HG02610 (cell line): ENCODE measurements around the gene TECPR2.
"Not testable (repeated sequence)": the region's sequence is repeated elsewhere in the genome, so short reads cannot be mapped to it uniquely, and the experiment has no call there.

Experiments
- ATAC-seq: cut with Tn5 transposase; IDR thresholded peaks from one replicate; pipeline ENCODE4 v1.9.1; 2021; ENCODE audit warnings: mild to moderate bottlenecking, moderate library complexity; ENCODE audit not compliant: unreplicated experiment

The TECPR2 gene

DNA sequence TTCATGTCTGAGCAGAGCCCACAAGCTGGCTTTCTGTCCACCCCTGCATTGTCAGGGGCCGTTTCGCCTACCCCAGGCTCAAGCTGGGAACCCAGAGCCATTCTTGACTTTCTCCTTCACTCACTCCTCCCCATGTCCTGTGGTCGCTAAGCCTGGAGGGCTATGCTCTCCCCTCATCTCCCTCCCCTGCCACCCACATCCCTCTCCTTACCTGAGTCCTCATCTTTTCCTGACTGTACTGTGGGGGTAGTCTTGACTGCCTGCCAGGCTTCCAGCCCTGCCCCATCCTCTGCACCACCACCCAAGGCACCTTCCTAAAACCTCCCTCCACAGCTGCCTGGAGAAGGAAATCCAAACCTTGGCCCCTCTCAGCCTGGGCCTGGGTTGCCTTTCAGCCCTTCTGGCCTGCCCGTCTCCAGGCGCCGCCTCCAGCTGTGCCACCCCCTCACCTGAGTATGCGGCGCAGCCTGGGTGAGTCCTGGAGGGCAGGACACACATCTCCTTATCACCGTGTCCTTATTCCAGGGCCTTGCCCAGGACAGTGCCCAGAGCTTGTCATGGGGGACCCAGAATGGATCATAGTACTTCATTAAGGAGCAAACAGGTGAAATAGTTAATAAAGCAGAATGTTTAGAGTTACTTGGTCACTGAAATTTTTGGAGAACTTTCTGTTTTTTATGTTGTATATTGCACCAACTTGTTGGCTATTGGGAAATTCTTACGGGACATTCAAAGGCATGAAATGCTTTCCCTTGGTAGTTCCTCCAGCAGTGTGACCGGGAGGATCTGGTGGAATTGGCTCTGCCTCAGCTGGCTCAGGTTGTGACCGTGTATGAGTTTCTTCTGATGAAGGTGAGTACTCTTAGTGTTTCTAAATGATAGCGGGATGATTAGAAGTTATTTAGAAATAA, 28.7 kb upstream of the TECPR2 start:
- ATAC-seq: no peak

DNA sequence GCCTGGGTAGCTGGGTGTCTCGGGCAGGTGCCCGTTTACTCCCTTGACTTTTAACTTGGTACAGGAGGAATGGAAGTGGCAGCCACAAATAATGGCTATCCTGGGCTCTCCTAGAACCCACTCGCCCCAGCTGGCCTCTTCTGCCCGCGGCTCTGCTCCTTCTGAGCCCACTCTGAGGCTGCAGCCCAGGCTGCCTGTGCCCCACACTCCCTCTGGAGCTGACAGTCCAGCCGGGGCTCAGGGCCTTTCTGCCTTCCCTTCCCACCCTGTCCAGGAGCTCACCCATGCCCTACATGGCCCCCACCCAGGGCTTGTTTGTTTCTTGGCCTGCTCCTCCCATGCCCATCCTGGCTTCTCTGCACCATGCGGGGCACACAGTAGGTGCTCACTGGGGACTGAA, 27.6 kb upstream of the TECPR2 start:
- ATAC-seq: no peak

DNA sequence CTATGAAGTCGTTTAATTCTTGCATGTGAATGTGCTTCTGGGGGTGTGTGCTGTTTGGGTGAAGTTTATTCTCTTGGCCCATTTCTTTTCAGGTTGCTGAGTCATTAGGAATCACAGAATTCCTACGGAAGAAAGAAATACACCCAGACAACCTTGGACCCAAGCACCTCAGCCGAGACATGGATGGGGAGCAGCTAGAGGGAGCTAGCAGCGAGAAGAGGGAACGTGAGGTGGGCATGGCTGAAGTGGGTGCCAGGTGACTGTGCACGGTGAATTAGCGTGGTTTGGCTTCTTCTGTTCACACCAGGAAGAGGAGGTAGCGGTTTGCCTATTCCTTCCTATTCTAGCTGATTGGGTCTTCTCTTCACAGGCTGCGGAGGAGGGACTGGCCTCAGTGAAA, 24.0 kb upstream of the TECPR2 start:
- ATAC-seq: no peak

DNA sequence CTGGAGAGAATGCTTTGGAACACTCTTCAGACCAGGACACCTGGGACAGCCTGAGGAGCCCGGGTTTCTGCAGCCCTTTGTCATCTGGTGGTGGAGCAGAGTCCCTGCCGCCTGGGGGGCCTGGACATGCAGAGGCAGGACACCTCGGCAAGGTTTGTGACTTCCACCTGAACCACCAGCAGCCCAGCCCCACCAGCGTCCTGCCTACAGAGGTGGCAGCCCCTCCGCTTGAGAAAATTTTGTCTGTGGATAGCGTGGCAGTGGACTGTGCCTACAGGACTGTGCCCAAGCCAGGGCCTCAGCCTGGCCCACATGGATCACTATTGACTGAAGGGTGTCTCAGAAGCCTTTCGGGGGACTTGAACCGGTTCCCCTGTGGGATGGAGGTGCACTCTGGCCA, 21.2 kb upstream of the TECPR2 start:
- no peak for ATAC-seq

DNA sequence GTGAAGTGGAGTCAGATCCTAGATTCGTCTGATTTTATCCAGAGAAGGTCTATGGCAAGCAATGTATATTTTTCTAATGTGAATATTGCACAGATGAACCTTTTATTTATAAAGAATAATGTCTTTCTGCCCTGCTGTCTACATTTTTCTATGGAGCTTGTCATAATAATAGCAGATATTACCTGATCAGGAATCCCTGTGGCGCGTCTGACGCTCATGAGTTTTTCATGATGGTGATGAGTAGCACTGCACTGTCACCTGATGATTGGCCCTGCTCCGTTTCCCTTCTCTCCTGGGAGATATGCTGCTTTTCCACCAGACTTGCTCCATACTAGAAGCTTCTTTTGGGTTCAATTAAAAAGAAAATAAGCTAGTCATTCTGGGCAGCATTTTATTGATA, 20.5 kb upstream of the TECPR2 start:
- ATAC-seq: no peak

DNA sequence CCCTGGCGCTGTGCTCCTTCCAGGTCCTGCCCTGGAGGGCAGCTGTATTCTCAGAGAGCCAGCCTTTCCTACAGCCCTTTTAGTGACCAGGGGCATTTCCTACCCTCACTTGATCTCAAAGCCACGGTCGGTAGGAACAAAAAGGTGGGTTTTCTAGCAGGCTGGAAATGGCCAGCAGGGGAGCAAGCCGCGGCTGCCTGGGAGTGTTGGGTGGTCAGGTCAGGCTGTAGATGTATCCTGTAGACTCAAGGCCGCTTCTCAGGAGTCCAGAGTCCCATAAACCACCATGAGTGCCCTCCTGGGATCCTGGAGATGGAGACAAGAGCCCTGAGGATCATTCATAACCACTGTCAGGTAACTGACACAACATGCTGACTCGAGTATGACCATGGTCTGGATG, 18.7 kb upstream of the TECPR2 start:
- ATAC-seq: no peak

DNA sequence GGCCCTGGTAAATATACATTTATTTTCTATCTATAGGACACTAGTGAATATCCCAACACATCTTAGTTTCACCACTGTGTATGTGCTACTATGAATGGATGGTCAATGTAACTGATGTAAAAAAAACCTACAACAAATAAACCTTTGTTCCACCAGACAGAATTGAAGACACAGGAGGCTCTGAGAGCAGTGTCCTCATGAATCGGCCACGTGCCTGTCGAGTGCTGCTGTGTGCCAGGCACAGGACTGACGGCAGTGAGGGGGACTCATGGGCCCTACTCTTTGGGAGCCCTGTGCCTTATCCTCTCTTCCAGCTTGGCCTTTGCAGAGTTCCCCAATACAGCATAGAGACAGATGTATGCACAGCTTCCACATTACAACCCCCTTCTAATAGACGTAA, 18.3 kb upstream of the TECPR2 start:
- no peak for ATAC-seq

DNA sequence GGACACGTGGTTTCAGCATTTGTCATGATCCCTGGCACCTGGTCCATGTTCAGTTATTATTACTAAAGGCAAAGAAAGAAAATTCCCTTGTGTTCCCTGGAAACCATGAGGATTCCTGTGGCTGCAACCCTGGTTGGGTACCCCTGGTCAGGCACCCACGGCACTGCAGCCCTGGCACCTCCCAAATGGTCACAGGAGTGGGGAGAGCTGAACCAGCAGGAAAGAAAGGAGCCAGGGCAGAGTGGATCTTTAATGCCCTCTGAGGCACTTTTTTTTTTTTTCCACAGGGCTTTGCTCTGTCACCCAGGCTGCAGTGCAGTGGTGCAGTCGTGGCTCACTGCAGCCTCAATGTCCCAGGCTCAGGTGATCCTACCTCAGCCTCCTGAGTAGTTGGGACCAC, 17.5 kb upstream of the TECPR2 start:
- ATAC-seq: no peak

DNA sequence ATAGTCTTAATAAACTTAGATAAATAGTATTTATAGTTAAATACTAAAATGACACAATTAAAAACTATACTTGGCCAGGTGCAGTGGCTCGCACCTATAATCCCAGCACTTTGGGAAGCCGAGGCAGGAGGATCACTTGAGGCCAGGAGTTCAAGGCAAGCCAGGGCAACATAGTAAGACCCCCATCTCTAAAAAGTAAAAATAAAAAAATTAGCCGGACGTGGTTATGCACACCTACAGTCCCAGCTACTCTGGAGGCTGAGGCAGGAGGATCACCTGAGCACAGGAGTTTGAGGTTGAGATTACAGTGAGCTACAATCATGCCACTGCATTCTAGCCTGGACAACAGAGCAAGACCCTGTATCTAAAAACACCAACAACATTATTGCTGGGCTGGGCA, 16.1 kb upstream of the TECPR2 start:
- no peak for ATAC-seq

DNA sequence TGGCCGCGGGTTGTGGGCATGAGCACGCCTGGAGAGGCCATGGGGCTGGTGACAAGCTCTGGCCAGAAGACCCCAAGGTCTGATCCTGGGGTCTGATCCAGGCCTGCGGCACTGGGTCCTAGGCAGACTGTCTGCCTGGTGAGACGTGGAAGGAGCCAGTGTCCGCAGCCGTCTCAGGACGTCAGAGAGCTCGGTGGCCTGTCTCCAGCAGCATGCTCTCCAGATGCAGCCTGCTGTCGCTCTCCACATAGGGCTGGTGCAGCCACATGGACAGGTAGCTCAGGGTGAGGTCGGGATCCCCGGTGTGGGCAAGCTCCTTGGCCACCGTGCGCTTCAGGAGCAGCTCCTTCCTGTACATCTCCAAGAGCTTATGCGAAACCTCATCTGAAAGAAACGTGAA, 14.4 kb upstream of the TECPR2 start:
- no peak for ATAC-seq

DNA sequence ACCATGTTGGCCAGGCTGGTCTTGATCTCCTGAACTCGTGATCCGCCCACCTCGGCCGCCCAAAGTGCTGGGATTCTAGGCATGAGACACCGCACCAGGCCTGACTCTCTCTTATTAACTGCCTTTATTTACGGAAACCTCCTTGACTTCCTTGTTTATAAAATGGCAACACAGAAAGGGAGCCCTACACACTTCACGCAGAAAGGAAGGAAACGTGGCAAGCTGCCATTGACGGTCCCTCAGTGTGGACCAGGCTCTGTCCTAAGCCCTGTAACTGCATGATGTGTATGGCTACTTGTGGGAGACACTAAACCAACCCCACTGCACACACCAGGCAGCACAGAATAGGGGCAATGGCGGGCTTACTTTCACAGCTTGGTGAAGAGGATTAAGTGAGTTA, 11.7 kb upstream of the TECPR2 start:
- ATAC-seq: no peak

DNA sequence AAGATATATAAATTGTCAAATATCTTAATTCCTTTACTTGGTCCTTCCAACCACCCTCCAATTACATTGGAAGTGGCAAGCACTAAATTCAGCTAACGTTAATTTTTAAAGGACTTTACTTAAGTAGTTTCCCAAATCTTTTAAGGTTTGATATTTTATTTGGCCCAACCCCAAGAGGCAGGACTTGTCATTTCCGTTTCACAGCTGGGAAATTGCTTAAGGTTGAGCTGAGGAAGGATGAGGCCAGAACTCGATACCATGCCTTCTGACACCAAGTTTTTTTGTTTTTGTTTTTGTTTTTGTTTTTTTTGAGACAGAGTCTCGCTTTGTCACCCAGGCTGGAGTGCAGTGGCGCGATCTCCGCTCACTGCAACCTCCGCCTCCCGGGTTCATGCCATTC, 11.1 kb upstream of the TECPR2 start:
- not testable (repeated sequence) for ATAC-seq

DNA sequence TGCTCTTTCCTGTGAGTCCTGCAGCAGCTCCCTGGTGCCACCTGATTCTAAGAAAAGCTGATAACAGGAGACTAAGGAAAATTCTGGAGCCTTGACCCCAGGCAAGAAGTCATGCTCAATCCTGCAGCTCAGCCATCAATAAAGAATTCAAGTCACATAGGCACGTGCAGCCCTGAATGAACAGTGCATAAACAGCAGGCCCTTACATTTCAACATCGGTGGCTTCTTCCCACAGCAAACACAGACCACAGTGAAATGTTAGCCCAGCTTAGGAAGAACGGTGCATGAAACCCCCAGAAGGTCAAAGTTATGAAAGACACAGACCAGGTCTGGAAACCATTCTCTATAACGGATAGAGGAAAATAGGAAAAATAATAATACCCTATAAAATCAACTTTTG, 10.5 kb upstream of the TECPR2 start:
- no peak for ATAC-seq

DNA sequence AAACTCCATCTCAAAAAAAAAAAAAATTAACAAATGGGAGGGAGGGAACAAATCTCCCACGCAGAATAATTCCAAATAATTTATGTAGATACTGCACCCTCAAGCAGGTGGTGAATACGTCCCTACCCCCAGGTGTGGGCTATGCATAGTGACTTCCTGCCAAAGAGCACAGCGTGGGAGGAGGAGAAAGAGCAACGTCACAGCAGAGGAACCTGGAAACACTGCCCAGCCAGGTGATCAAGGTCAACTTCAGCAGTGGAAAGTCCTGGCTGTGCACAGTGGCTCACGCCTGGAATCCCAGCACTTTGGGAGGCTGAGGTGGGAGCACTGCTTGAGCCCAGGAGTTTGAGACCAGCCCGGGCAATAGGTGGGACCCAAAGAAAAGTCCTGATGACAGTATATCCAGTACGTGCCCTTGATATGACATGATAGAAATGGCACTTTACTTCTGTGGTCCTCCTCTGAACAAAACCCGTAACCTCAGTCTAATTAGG, 9.6 kb upstream of the TECPR2 start:
- ATAC-seq: no peak

DNA sequence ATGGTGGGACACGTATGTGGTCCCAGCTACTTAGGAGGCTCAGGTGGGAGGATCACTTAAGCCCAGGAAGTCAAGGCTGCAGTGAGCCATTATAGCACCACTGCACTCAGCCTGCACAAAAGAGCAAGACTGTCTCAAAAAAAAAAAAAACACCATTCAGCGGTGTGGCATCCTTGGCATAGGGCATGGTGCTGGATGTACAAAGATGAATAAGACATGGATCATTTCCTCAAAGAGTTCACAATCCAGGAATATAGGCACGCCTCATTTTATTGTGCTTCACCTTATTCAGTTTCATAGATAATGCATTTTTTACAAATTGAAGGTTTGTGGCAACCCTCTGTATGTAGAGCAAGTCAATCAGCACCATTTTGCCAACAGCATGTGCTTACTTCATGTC, 6.5 kb upstream of the TECPR2 start:
- ATAC-seq: no peak

DNA sequence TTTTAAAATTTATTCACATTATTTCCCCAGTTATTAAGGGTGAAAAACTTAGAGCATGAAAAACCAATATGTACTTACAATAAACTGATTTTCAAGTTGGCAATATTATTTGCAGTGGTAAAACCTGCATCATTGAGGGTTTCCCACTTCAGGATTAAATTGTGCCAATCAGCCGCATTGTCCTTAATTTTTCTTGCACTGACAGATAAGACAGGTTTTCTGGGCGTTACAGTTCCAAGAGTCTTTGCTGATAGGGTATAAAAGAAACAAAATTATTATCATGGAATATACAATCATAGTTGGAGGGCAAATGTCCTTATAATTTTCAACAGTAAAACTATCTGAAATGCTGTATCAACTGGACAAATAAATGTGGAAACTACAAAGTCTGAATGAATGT, 3.4 kb upstream of the TECPR2 start:
- no peak for ATAC-seq

DNA sequence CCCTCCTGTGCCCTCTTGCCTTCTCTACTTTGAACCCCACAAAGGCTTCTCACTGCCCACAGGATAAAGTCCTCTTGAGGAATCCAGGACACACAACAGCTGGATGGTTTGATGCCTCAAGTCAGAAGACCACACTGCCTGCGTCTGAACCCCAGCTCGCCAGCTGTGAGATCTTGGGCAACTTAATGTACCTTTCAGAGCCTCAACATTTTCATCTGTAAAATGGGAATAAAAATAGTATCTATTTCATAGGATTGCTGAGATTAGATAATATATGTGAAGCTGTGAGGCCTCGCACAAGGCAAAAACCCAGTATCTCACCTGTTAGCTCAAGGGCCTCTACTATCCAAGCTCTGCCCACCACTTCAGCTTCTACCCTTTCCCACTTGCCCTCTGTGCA, 2.4 kb upstream of the TECPR2 start:
- no peak for ATAC-seq

DNA sequence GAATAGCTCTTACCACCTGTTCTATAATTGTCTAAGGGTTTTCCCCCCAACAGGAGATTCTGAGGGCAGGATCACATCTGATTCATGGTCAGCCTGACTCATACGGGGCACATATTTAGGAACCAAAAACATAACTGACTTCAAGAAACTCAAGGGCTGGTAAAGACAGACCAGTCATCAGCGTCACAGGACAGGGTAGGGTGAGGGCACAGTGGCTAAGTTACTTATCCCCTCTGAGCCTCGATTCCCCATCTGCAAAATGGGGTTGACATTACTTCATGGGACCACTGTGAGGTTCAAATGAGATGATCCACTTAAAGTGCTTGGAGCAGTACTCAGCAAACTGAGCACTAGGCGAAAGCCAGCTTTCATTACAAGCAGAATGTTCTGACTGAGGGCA, 657 bp upstream of the TECPR2 start:
- peak; percentile 72 for ATAC-seq

DNA sequence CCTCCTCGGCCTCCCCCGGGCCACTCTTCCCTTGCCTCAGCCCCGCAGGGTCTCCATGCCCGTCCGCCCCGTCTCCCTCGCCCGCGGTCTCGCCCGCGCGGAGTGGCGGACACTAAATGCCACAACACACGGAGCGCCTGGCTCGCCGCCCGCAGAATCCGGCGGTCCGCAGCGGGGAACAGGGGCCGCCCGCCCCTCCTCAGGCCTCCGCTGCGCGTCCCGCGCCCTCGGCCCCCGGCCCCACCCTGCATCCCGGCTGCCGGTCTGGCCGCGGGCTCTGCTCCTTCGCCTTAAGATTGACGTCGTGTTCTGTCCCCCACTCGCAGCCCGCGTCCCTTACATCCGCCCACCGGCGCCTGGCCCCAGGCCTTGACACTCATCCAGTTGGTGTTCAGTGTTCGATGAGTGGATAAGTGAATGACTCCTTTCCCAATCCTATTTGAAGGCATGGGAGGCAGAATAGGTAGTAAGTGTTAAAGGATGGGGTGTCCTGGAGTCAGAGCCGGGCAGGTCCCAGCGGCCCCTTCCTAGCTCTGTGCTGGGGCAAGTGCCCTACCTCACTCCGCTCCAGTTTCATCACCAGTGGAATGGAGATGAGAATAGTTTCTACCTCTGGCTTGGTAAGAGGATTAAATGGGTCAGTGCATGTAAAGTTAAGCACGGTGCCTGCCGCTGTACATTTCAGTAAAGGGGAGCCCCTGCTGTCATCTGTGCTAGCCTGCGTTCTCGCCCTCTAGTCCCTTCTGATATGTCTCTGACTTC, 622 bp downstream of the TECPR2 start:
- ATAC-seq: peak; percentile 12

DNA sequence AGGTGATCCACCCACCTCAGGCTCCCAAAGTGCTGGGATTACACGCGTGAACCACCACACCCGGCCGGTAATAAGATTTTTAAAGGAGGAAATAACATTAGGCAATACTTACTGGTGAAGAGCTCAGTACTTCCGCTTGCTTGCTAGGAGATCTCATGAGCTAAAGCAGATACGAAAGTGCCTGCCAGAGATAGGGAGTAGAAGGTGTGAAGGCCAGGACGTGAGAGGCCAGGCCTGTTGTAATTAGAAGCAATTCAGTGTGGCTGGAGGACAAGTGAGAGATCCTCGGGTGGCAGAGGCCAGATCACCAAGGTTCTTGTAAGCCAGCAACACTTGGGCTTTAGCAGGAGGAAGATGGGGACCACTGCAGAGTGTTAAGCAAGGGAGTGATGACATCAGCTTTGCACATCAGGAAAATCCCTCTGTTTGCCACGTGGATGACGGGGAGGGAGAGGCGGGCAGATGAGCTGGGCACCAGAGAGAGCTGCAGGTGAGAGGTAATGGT, 7.6 kb downstream of the TECPR2 start:
- ATAC-seq: no peak

DNA sequence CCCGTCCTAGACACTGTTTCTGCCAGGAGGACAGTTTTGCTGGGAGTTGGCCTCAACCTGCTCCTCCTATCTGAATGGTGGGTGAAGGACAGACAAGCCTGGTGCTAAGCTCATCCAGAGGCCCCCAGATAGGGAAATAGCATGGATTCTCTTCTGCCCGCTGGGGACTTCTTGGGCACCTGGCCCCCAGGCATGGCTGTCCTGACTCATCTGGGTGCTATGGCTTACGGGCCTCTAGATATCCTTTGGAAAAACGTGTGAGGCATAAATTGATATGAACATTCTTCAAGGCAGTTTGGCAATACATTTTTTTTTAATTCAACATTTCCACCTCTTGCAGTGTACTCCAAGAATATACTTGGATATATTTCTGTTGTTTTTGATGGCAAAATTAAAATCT, 8.6 kb downstream of the TECPR2 start:
- no peak for ATAC-seq

DNA sequence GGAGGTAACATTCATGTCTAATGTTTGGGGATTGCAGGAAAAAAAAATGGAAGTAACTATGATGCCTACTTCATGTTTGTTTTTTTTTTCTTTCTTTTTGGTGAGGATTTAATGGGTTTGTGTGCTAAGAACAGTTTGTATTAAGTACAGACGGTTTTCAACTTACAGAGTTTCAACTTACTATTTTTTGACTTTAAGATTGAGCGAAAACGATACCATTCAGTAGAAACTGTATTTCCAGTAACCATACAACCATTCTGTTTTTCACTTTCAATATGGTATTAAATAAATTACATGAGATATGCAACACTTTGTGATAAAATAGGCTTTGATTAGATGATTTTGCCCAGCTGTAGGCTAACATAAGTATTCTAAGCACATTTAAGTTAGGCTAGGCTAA, 10.4 kb downstream of the TECPR2 start:
- no peak for ATAC-seq
